CD4-positive, alpha-beta T cell treated with Interleukin-10 for 1 hour (primary cell): ENCODE measurements around the gene IFNA1.
"Not testable (repeated sequence)": the region's sequence is repeated elsewhere in the genome, so short reads cannot be mapped to it uniquely, and the experiment has no call there.

ENCODE experiments used
- DNase-seq: peaks from one replicate; pipeline ENCODE4 v3.0.0-alpha.2; 2020

The IFNA1 gene

DNA sequence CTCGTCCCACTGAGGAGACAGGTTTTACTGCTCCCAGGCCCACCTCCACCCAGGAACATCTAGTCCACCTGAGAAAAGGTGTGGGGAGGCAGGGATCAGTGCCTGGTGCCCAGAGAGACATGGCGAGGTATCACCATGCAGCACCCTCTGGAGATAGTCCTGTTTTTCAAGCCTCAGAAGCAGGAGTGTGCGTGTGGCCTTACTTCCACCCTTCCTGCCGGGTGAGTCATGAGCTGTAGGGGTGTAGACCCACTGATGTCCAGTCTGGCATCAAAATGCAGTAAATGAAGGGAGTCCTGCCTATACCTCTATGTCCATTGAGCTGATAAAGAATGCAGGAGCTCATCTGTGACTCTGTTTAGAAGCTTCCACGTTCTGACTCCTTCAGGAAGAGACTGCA, 9.1 kb downstream of the IFNA1 start:
- DNase-seq = not testable (repeated sequence)

DNA sequence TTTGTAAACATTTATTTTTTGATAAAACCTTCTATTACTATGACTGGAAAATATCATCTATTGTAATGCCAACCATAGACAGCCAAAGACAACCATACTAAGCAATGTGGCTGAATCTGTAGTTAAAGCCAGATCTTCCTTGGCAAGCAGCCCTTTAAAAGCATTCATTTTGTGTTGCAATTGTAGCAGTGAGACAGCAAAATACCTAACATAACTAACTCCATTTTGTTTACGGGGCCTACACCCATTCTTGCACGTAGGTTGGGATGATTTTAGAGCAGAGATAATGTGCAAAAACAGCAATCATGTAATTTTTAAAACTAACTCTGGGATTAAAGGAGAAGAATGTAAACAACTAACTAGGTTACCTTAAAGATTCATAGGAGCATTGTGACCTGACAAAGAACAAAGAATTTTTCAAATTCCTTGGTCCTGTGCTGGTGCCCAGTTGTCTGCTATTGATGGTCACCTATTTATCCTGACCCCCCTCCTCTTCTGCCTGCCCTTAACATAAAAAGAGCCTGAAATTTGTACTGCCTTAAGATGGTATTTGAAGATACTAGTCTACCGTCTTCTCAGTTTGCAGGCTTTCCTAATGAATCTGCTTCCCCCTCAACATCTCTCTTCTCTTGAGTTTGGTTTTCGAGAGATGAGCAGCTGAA, 10.6 kb downstream of the IFNA1 start:
- no peak for DNase-seq

- no peak for DNase-seq
Observed at GRCh38 chr9:21452681-21453080, 12.4 kb downstream of the IFNA1 start.

GRCh38 chr9:21454149-21454548, 13.9 kb downstream of the IFNA1 start:
- DNase-seq = no peak

DNA sequence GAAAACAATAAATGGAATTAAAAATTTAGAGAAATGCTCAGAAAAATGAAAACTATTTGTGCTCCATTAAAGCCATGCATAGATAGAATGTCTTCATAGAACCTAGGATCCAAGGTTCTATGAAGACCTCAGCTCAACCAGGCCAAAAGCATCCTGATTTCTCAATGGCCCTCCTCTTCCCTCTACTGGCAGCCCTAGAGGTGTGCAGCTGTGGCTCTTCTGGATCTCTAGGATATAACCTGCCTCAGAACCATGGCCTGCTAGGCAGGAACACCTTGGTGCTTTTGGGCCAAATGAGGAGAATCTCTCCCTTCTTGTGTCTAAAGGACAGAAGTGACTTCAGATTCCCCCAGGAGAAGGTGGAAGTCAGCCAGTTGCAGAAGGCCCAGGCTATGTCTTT, 15.1 kb downstream of the IFNA1 start:
- peak; percentile 48 for DNase-seq

DNA sequence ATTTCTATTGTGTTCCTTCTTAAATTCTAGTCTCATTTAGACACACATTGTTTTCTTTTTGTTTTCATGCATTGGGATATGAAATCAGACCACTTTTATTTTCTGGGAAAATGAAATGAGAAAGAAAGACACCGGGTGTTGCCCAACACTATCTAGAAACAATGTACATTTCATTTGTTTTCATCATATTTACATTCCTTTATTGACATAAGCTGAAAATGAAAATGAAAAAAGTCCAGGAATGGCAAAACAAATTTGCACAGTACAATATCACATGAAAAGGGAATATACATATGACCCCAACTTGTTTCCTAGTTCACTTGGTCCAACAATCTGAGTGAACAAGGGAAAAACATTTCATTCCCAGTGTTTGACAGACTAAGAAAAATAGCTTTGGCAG, 21.1 kb downstream of the IFNA1 start:
- DNase-seq = no peak

DNA sequence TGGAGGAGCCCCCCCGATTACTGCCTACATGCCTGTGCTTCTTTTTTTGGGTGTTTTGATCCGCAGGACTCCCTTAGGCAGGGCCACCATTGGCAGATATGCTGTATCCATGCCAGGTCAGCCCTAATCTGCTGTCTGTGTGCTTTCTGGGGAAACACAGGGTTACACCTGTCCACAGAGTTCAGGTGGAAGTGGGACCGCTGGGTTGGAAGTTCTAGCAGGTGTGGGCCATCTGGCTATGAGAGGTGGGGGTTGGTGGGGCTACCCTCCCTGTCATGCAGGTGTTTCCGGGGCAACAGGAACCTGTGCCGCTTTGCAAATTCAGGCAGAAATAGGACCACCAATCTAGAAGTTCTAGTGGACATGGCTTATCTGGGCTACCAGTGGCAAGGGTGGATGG, 24.9 kb downstream of the IFNA1 start:
- DNase-seq = no peak

DNA sequence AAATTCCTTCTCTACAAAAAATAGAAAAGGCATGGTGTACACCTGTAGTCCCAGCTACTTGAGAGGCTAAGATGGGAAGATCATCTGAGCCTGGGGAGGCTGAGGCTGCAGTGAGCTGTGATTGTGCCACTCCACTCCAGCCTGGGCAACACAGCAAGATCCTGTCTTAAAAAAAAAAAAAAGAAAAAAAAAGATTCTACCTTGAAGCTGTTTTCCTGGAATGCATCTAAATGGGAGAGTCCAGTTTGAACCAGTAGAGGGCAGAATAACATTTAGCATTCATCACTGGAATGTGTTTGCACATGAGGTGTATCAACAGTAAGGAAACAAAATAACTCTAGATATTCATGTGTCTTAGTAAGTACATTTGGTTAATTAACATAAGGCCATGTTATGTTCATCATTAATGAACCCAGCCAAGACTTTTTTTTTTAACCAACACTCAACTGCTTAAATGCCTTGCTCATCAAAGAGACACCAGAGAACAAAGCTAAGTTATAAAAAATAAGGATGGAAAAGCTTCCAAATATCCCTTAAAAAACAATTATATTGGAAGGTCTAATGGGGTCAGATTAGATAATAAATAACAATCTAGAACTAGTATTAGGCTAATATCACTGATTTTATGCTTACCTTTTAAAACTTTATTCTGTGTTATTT, 25.8 kb downstream of the IFNA1 start:
- DNase-seq = peak; percentile 66

DNA sequence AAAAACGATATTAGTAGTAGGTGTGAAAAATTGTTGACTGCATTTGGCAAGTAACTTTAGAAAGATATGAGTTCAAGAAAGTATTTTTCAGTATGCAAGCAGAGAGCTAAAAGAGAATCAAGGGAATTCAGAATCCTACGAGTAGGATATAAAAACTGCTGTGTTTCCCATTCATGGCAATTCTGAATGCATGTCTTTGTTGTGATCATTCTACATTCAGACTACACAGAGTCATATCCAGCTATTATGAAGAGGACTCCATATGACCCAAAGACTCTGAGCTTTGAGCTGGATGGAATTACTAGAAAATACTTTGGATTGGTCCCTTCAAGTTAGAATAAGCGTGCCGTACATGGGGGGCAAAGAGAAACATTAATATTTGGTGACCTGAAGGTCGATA, 29.9 kb downstream of the IFNA1 start:
- DNase-seq = no peak

GRCh38 chr9:21473236-21473635, 33.0 kb downstream of the IFNA1 start:
- no peak for DNase-seq

GRCh38 chr9:21477466-21477865, 37.2 kb downstream of the IFNA1 start:
- no peak for DNase-seq

GRCh38 chr9:21479152-21479702, 39.0 kb downstream of the IFNA1 start:
- DNase-seq = no peak

DNA sequence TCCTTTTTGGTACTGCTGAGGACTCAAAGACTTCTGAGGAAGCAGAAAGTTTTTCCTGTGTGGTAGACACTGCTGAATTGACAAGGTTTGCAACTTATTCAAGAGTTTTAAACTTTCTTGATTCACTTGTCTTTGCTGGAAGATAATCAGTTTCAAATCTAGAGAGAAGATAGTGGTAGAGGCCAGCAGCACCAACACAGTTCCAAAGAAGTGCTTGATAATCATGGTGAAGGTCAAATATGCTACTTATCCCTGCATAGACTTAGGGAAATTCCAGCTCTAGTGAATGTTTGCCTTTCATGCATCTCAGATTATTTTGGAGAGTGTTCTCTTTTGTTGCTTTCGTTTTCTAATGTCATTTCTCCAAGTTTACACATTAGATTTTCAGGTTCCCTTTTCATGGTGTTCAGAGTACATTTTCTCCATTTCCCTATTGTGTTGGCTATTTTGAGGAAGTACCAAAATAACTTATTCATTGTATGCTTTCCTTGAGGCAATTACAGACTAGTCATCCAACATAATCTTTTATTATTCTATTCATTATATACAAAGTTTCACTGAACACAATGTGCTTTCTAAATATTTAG, 41.3 kb downstream of the IFNA1 start:
- DNase-seq = no peak

GRCh38 chr9:21482213-21482612, 42.0 kb downstream of the IFNA1 start, which contains the start of gene IFNE:
Gene IFNE (minus strand): TSS chr9:21482313. CDS start chr9:21481694, 619 bp downstream.
- no peak for DNase-seq
